OCI-LY3 (cell line): Measurements from ENCODE around the gene GIT1.

ENCODE experiments used
- H2AFZ ChIP-seq: fragments of 200-600, 300-600 bp; shearing (Covaris generic); 2 replicates; pipeline ENCODE4 v1.6.0; 2014; ENCODE audit warnings: antibody characterized with exemption, low read depth, low read length
- H3K27ac ChIP-seq: fragments of 200-600, 300-600 bp; sonication (generic); 2 replicates; pipeline ENCODE4 v1.5.1; 2014; ENCODE audit warnings: mild to moderate bottlenecking, low read length, moderate library complexity, mixed read lengths
- H3K27me3 ChIP-seq: fragments of 200-600, 300-600 bp; sonication (generic); 2 replicates; pipeline ENCODE4 v1.6.1; 2014; ENCODE audit warnings: low read depth, low read length, mixed read lengths
- H3K36me3 ChIP-seq: fragments of 200-600, 300-600 bp; sonication (generic); replicated peaks from 2 replicates; pipeline ENCODE3; 2014; ENCODE audit warnings: low read depth, low read length, mixed read lengths
- H3K4me1 ChIP-seq: fragments of 300-600, 200-600 bp; sonication (generic); 2 replicates; pipeline ENCODE4 v1.6.1; 2014; ENCODE audit warnings: low read length, mixed read lengths
- H3K4me2 ChIP-seq: fragments of 200-600, 300-600 bp; sonication (generic); 2 replicates; pipeline ENCODE4 v1.6.1; 2014; ENCODE audit warnings: low read length, mixed read lengths
- H3K4me3 ChIP-seq: fragments of 300-600, 200-600 bp; sonication (generic); 2 replicates; pipeline ENCODE4 v1.5.1; 2014; ENCODE audit warnings: antibody characterized with exemption, mild to moderate bottlenecking, low read length, moderate library complexity
- H3K79me2 ChIP-seq: fragments of 300-600, 200-600 bp; shearing (Covaris generic); 2 replicates; pipeline ENCODE4 v1.6.1; 2014; ENCODE audit warnings: mild to moderate bottlenecking, low read length, mixed read lengths
- H3K9ac ChIP-seq: fragments of 300-600, 200-600 bp; shearing (Covaris generic); 2 replicates; pipeline ENCODE4 v1.6.0; 2014; ENCODE audit warnings: mild to moderate bottlenecking, low read length, moderate library complexity
- H3K9me3 ChIP-seq: fragments of 200-600, 300-600 bp; shearing (Covaris generic); 2 replicates; pipeline ENCODE4 v1.6.1; 2014; ENCODE audit warnings: low read length, mixed read lengths; ENCODE audit not compliant: insufficient read depth
- H4K20me1 ChIP-seq: fragments of 200-600, 300-600 bp; sonication (generic); 2 replicates; pipeline ENCODE4 v1.6.1; 2016; ENCODE audit warnings: low read length, mixed read lengths; ENCODE audit not compliant: insufficient read depth
- EZH2phosphoT487 ChIP-seq: fragments of 200-600 bp; shearing (Covaris generic); IDR thresholded peaks from 2 replicates; pipeline ENCODE4 v1.6.1; 2018; ENCODE audit warnings: antibody characterized with exemption, mixed run types, low read depth
- TF ChIP-seq, protein P1 (sequence below): fragments of 200-600, 300-600 bp; sonication (generic); IDR thresholded peaks from 2 replicates; pipeline ENCODE4 v1.5.1; 2014; ENCODE audit warnings: antibody characterized with exemption, low read length, low read depth

GIT1 gene

DNA sequence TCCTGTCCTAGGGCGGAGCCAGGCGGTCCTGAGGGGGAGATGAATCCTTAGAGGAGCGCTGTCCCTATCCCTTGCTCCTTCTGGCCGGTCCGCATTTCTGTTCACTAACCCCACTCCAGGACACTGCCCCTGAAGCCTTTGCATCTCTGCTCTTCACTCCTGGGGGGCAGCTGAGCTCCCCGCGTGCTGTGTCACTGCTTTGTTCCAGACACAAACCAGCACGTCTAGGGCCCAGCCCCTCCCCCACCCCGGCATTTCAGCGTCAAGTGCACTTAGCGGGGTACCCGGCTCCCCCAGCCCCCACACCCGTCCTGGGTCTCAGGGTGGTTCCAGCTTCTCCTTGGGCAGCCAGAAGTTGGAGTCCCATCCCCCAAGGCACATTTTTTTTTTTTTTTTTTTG, 24.4 kb upstream of the GIT1 start:
- Histone ChIP-seq H3K27me3 (no peaks in the 10 kb centered on the region), H3K9me3 (no peaks in the 10 kb centered on the region), H3K79me2 (no peaks in the 10 kb centered on the region), H4K20me1 (peaks cover 6% of the 10 kb centered on the region), H3K4me3 (no peak overlapping the region), H3K9ac (no peak overlapping the region), H3K36me3 (peaks cover 4% of the 10 kb centered on the region), H3K4me2 (no peak overlapping the region), H3K27ac (no peak overlapping the region), H2AFZ (no peak overlapping the region), H3K4me1 (peaks cover 13% of the 10 kb centered on the region; the same call in 1 of the 2 replicates)
- no peak for TF ChIP-seq EZH2phosphoT487
- TF ChIP-seq, protein P1, sequence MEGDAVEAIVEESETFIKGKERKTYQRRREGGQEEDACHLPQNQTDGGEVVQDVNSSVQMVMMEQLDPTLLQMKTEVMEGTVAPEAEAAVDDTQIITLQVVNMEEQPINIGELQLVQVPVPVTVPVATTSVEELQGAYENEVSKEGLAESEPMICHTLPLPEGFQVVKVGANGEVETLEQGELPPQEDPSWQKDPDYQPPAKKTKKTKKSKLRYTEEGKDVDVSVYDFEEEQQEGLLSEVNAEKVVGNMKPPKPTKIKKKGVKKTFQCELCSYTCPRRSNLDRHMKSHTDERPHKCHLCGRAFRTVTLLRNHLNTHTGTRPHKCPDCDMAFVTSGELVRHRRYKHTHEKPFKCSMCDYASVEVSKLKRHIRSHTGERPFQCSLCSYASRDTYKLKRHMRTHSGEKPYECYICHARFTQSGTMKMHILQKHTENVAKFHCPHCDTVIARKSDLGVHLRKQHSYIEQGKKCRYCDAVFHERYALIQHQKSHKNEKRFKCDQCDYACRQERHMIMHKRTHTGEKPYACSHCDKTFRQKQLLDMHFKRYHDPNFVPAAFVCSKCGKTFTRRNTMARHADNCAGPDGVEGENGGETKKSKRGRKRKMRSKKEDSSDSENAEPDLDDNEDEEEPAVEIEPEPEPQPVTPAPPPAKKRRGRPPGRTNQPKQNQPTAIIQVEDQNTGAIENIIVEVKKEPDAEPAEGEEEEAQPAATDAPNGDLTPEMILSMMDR = no peak

DNA sequence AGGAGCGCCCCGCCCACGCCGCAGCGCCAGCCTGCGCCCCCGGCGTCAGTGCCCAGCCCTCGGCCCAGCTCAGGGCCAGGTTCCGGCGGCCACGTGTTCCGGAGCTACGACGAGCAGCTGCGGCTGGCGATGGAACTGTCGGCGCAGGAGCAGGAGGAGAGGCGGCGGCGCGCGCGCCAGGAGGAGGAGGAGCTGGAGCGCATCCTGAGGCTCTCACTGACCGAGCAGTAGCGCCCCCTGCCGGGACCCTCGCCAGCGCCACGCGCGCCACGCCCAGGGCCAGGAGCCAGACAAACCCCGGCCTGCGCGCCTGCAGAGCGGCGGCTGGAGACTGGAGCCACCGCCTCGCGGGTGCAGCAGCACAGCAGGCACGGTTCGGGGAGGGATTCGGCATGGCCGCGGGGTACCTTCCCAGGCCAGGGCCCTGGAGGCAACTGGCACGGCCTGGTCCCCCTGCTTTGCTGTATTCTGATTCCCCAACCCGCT, 23.9 kb upstream of the GIT1 start:
- Histone ChIP-seq H2AFZ (no peak overlapping the region), H3K4me3 (no peak overlapping the region), H3K4me1 (peaks cover 11% of the 10 kb centered on the region; the same call in 1 of the 2 replicates), H3K4me2 (no peak overlapping the region), H4K20me1 (peaks cover 6% of the 10 kb centered on the region), H3K27ac (no peak overlapping the region), H3K27me3 (no peaks in the 10 kb centered on the region), H3K79me2 (no peaks in the 10 kb centered on the region), H3K9ac (no peak overlapping the region), H3K9me3 (no peaks in the 10 kb centered on the region), H3K36me3 (peaks cover 4% of the 10 kb centered on the region)
- no peak for TF ChIP-seq EZH2phosphoT487
- TF ChIP-seq, protein P1 = no peak

DNA sequence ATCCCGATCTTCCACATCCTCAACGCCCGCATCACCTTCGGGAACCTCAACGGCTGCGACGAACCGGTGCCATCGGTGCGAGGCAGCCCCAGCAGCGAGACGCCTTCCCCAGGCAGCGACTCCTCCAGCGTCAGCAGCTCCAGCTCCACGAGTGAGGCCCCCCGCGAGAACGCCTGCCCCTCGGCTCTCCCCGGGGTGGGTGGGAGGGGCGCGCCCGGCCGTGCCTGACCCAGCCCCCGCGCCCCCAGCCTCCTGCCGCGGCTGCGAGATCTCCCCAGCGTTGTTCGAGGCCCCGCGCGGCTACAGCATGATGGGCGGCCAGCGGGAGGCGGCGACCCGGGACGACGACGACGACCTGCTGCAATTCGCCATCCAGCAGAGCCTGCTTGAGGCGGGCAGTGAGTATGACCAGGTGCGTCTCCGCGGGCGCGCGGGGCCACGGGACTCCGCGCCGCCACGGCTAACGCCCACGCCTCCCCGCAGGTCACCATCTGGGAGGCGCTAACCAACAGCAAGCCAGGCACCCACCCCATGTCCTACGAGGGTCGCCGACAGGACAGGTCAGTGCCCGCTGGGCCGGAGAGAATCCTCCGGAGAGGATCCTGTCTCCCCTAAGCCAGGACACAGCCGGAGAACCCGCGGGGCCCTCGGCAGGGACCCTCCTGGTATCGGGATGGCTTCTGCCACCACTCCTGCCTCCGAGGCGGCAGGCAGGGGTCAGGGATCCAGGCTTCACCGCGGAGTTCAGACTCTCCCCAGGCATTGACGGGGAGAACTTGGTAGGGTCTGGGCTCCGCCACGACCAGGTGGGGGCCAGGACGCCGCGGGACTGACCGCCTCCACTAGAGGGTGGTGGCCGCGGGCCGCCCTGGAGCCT, 23.2 kb upstream of the GIT1 start:
- H3K9ac ChIP-seq = no peak overlapping the region
- no peak overlapping the region for H3K4me2 ChIP-seq
- H4K20me1 ChIP-seq = peaks cover 6% of the 10 kb centered on the region

DNA sequence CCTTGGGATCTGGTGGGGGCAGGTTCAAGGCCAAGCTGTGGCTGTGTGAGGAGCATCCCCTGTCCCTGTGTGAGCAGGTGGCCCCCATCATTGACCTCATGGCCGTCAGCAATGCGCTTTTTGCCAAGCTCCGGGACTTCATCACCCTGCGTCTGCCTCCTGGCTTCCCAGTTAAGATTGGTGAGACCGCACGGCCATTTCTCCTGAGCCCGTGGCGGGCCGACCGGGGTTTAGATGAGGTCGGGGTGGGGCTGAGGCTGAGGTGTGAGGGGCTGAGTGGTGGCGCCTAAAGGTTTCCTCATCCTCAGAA, 22.6 kb upstream of the GIT1 start:
- Histone ChIP-seq H3K79me2 (no peaks in the 10 kb centered on the region), H3K4me3 (no peak overlapping the region), H3K27me3 (no peaks in the 10 kb centered on the region), H3K36me3 (peaks cover 4% of the 10 kb centered on the region), H3K27ac (no peak overlapping the region), H3K4me1 (peaks cover 8% of the 10 kb centered on the region; the same call in 1 of the 2 replicates), H3K9me3 (no peaks in the 10 kb centered on the region), H4K20me1 (peaks cover 8% of the 10 kb centered on the region), H3K9ac (no peak overlapping the region), H2AFZ (no peak overlapping the region), H3K4me2 (no peak overlapping the region)
- TF ChIP-seq, protein P1 = no peak
- TF ChIP-seq EZH2phosphoT487 = no peak

More for the DNA sequence above, 23.2 kb upstream of the GIT1 start:
- Histone ChIP-seq H2AFZ (no peak overlapping the region), H3K4me3 (no peak overlapping the region), H3K4me1 (peaks cover 8% of the 10 kb centered on the region; the same call in 1 of the 2 replicates), H3K79me2 (no peaks in the 10 kb centered on the region), H3K36me3 (peaks cover 4% of the 10 kb centered on the region), H3K27me3 (no peaks in the 10 kb centered on the region), H3K27ac (no peak overlapping the region), H3K9me3 (no peaks in the 10 kb centered on the region)
- no peak for TF ChIP-seq EZH2phosphoT487
- TF ChIP-seq, protein P1 = no peak
